Stimulated activated naive CD4-positive, alpha-beta T cell treated with Interleukin-2 at 50 U/mL for 16 hours (primary cell): ENCODE measurements around the gene TBC1D2B.

ENCODE experiments used
- DNase-seq: peaks from one replicate; lab custom pipeline; 2025; lab: John Stamatoyannopoulos, UW

TBC1D2B gene

DNA sequence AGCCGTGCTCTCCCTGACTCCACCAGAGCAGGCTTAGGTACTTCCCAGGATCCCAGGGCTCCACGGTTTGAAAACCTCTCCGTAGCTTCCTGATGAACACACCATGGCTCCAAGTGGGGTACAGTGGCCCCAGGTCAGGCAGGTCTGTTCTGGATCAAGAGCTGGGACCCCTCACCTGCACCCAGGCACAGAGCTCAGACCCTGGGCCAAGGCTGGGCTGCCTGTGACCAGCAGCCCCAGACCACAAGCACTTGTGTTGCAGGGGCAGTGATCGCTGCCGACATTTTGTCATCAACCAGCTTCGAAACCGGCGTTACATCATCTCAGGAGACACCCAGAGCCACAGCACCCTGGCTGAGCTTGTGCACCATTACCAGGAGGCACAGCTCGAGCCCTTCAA, 20.2 kb upstream of the TBC1D2B start:
- no peak for DNase-seq

DNA sequence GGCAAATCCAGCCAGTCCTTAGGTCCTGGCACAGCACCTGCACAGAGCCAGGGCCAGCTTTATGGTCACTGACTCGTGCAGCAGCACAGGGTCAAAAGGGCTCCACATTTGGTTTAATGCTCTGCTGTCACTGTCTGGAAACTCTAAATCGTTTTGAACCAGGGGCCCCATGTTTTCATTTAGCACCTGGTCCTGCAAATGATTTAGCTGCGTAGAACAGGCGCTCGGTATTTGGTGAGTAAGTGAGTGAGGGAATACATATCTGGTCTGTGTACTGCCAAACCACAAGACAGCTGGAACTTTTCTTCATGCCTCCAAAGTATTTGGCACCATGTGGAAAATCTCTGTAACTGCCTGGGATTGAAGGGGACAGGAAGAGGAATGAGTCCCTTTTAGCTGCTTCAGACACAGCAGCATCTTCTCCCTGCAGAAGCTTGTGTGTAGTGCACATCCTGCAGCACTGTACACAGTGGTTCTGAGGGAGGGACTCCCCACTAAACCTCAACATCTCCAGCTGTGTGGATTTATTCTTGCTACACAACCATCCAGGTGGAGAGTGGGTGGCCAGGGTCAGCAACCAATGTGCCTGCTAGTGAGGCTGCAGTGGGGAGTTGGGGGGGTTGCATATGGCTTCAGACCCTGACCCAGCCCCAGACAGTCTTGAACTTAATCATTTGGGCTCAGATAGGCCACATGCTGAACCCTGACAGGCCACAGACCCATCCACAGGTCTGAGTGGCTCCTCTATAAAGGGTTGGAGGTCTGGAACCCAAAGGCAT, 15.9 kb upstream of the TBC1D2B start:
- no peak for DNase-seq

DNA sequence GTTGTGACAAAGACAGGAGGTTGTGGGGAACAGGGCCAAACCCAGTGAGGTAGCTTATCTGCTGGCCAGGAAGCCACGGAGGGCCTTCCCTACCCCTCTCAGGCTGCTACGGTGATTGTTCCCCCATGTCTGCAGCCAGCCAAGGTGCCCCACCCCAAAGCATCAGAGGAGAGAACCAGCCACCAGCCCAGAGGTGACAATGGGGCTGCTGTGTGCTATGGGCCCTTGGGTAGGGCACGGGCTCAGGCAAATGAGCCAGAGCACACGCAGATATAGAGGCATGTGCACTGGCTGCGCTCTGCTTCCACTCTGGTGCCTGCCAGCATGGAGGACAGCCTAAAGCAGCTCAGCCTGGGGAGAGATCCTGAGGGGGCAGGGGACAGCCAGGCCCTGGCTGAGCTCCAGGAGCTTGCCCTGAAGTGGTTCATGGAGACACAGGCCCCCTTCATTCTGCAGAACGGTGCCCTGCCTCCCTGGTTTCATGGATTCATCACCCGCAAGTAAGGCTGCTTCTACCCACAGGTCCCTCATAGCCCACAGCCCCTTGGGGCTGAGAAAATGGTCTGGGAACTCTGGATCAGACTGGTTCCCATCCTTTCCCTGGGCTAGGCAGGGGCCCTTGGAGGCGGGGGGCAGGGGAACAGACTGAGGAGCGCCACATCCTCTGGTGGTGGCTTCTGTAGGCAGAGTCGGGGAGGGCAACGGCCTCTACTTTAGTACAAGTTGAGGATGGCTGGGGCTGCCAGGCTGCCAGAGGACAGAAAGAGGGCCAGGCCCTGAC, 14.9 kb upstream of the TBC1D2B start, which contains the start of gene SH2D7:
Gene SH2D7, plus strand, starts transcription at position 301 of the 781 bp plus-strand sequence. Its CDS starts 24 bp downstream, at position 325.
- no peak for DNase-seq

DNA sequence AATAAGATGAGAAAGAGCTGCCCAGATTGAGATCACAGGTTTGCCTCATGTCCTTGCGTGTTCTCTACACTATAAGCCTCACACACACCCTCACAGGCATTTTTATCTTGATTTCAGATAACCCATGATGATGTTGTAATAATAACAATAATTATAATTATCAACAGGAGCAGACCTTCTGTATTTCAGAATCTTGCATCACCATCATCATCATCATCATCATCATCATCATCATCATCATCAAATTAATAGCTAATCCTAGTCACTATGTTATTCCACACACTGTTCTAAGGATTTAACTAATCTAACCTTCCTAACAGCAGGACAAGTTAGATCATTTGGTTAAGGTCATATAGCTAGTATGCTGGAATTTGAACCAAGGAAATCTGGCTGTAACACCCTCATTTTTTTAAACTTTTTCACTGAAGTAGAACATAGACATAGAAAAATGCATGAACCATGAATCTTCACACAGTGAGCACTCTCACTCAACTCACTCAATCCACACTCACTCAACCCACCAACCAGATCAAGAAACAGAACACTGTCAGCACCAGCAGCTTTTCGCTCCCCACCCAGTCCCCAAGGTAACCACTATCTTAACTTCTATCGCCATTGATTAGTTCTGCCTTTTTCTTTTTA, 13.0 kb upstream of the TBC1D2B start:
- DNase-seq, result no peak

DNA sequence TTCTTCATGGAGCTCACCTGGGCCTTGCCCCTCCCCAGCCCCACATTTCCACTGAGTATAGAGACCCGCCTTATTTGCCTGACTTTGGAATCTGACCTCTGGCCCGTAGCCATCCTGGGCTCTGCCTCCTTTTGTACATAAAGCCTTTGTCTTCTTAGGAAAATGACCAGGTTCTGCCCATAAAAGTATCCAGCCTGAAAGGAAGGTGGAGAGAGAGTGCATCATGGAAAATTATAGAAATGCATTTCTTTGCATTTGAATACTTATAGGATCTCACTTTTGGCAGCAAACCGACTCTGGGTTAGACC, 11.2 kb upstream of the TBC1D2B start:
- DNase-seq, result no peak

DNA sequence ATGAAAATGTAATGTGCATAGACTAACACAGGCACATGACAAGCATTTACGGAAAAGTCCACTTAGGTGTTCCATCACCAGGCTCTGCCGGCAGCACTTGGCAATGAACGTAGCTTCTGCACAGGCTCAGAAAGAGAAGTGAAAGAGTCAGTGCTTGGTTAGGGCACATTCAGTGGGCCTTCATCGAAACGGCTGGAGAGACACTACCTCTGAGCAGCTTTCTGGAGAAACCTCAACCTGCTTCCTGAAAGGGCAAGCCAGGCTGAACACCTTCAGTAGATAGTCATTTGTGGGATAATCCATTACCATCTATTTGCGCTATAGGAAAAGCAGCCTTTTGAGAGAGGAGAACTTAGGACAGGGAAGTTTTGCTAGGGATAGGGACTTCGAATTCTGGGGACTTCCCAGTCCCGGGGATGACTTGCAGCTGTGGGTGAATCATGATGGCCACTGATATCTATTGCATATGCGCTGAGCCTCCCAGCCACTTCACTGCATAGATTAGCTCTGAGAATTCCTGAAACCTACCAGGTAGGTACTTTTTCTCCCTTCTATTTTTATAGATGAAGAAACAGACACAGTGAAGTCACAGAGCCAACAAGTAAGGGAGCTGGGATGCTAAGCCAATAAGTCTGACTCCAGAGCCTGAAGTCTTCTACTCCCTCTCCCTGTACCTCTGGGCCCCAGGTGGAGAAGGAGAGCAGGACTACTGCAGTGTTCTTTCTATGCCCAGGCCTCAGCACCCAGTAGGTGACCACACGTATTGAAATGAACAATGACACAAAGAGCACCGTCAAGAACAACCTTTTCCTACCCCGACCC, 10.7 kb upstream of the TBC1D2B start:
- no peak for DNase-seq

DNA sequence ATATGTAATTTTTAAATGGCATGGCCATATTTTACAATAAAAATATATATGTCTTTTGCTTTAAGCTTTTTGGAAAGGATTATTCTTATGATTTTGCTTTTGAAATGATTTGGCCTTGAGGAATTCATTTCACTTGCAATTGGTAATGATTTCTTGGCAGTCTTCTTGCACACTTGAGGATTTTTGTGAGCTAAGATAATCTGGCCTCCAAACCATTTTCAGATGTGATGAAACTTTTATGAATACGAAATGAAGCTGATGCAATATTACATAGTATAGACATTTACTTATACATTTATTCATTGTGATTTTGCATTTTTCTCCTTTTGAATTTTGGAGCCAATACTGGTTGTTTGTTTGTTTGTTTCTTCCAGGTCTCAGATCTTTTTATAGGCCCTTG, 8.4 kb upstream of the TBC1D2B start:
- no peak for DNase-seq

DNA sequence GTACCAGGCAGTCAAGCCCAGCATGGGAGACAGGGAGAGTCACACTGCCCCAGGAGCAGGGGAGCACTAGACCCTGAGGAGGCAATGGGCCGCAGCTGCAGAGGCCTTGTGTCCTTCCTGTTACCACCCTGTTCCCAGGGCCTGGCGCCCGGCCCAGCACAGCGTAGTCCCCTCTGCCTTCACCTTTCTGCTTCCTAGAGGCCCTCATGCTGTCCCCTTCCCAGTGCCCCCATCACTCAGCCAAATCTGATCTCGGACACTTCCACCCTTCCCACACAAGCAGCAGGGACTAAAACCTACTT, 6.9 kb upstream of the TBC1D2B start:
- no peak for DNase-seq

DNA sequence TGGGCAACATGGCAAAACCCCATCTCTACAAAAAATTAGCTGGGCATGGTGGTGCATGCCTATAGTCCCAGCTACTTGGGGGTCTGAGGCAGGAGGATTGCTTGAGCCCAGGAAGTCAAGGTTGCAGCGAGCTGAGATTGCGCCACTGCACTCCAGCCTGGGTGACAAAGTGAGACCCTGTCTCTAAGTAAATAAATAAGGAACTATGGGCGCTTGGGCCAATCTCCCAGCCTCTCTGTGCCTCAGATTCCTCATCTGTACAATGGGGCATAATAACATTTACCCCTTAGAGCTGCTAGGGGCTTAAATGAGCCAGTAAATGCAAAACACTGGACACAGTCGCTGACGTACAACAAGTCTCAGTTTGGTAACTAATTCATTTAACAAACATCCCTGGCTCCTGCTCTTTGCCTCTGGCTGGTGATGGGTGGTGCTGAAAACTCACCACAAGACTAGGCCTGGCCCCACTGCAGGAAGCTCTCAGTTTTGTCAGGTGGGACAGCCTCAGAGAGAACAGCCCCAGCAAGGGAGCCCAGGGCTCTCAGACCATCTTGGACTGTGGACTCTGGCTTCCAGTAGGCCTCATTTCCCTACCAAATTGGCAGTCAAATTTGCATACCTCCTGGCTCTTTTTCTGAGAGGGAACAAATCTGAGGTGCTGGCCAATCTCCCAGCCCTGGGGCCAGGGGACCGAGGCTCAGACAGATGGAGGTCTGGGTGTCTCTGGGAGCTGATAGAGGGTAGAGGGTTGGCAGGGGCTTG, 6.4 kb upstream of the TBC1D2B start:
- no peak for DNase-seq

DNA sequence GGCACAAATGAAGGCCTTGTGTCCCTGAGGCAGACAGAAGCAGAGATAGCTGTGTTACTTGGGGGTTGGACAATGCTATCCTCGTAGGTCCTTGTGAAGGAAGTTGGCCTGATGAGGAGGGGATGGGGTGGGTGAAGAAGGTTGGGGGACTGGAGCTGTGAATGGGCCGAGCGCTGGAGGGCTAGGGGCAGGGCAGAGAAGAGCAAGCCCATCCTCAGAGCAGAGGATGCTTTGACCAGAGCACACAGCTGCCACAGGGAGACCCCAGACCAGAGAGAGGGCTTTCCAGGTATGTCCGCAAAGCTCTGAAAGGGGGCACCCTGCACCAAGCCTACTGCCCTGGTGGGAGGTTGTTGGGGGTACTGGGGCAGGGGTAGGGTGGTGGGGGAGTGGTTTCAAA, 5.7 kb upstream of the TBC1D2B start:
- DNase-seq, result no peak

DNA sequence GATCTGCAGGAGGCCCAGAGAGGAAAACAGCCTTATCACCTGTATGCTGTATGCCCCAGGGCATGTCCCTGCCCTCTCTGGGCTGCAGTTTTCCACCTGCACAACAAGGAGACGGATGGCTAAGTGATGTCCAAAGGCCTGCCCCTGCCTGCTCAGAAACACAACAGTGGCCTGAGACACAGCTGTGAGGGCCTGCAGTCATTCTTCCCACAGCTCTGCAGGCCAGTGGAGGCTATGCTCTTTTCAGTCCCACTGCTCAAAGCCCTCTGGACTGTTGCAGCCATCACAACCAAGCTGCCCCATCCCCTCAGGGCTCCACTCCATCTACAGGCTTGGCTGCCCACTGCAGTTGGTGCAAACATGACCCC, 5.2 kb upstream of the TBC1D2B start:
- DNase-seq, result no peak

DNA sequence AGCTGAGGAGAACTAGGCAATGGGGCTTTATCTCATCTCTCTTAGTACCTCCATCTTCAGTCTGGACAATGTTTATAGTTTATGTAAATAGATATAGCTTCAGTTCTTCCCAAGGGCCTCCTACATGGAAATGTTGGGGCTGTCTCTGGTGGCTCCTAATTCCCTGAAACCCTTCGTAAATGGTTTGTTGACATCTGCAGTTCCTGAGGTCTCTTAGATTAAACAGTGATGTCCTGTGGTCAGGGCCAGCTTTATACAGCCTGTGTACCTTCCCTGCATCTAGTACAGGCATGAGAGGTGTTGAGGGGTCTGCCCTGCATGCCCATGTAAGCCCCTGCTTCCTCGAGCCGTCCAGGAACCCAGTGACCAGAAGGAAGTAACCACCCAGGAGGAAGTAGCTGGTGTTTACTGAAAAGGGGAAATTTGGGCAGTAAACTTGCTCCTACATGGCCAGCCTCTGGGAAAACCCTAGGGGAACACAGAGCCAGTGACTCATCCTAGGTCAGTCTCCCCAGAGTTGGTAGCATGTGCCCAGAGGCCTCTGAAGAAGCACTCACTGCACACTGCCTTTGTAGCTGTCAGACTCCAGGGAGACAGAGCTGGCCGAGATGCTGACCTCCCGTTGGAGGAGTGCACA, 4.7 kb upstream of the TBC1D2B start:
- DNase-seq, result no peak

DNA sequence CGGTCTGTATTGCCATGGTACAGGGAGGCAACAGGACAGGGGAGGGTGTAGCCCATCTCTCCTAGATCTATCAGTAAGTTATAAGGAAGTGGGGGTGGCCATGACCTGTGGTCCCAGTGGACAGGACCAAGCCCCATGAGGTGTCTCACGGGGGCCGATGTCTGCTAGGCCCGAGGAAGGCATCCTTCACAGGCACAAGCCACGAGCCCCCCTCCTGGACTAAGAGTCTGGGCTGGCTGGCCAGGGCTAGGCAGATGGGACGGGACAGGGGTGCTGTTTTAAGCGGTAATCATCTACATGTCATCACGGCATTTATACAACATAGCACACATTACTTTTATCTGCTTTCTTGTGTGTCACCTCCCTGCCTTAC, 2.6 kb upstream of the TBC1D2B start:
- DNase-seq, result no peak

DNA sequence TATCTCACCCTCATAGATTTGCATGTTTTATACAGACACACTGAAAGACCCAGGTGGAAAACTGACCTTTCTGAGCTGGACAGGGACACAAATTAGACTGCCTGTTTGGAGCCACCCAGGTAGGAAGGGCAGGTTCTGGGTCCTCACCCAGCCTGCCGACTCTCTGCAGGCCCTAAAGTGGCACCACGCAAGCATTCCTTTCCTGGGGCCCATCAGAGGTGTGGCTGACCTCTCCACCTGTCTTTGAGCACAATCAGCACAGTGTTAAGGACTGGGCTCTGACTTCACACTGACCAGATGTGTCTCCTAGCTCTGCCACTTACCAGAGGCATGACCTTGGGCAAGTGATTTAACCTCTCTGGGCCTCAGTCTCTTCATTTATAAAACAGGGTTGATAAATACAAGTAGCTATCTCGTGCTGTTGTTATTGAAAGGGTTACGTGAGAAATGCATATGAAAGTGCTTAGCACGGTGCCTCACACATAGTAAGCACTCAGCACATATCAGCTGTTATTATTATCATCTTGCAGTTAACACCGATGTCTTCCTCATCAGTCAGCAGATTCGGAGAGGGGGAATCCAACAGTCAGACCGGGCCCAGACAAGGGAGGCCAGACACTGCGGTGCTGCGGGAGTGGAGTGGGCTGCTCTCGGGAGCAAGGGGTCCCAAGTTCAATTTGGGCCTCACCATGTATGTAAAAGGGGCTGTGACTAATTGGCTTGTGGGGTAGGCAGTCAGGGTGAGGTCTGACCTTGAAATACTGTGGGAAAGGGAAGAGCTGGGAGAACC, 2.0 kb upstream of the TBC1D2B start:
- DNase-seq, result no peak

DNA sequence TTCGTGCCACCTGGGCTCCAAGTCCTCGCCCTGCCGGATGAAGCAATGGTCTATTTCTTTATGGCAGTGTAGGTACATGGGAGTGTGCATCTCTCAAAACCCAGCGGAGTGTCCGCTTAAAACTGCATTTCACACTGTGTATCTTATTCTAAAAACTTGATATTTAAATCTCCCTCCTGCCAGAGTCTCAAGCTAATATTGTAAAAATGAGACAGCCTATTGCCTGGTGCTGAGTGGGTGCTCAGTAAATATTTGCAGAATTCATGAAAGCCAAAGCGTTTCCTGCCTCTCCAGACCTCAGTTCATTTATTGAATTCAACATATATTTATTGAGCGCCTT, 330 bp upstream of the TBC1D2B start:
- no peak for DNase-seq

GRCh38 chr15:78076231-78077052, 1.1 kb downstream of the TBC1D2B start:
- DNase-seq, result no peak

- DNase-seq, result no peak
These were observed 1.9 kb downstream of the TBC1D2B start for GRCh38 chr15:78075490-78076230.

- DNase-seq, result no peak
These were observed 4.3 kb downstream of the TBC1D2B start for GRCh38 chr15:78073046-78073787.
